GM10847 (cell line): Measurements from ENCODE around the gene SPRYD3.

ENCODE experiments used
- POLR2A ChIP-seq: IDR thresholded peaks from 2 replicates; pipeline ENCODE4 v1.6.1; 2011; ENCODE audit not compliant: insufficient read length; ENCODE audit errors: extremely low read depth

Gene SPRYD3

DNA sequence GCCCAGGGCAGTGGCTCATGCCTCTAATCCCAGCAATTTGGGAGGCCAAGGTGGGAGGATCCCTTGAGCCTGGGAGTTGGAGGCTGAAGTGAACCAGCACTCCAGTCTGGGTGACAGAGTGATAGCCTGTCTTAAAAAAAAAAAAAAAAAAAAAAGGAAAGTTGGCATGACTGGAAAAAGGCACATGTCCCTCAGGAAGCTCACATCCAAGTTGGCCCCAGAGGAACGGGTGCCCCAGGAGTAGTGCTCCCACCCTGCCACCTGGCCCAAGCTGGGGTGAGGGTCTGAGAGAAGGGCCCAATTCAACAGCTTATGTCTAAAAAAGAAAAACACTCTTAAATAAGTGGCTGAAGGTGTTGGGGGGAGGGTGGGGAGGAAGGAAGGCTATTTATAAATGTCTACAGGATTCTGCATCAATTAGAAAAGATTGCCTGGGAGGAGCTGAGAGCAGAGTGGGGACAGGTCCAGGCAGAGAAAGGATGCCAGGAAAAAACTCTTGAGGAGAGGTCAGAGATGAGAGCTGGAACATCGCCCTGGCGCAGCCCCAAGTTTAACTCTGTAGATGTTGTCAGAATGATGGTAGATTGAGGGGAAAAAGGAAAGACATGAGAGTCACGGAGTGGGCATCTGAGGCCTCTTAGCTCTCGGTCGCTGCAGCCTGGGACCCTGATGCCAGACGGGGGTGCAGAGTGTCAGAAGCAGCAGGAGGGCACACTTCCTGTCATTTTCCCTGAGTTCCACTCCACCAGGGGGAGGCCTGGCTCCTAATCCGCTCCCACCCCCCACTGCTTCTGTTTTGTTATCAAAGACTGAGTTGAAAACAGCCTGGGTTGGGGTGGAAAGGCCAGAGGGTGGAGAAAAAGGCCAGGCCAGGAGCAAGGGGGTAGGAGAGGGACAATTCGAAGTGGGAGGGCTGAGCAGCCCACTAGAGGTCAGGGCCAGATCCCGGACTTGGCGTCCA is 7.3 kb downstream of the SPRYD3 start:
- TF ChIP-seq POLR2A = no peak

DNA sequence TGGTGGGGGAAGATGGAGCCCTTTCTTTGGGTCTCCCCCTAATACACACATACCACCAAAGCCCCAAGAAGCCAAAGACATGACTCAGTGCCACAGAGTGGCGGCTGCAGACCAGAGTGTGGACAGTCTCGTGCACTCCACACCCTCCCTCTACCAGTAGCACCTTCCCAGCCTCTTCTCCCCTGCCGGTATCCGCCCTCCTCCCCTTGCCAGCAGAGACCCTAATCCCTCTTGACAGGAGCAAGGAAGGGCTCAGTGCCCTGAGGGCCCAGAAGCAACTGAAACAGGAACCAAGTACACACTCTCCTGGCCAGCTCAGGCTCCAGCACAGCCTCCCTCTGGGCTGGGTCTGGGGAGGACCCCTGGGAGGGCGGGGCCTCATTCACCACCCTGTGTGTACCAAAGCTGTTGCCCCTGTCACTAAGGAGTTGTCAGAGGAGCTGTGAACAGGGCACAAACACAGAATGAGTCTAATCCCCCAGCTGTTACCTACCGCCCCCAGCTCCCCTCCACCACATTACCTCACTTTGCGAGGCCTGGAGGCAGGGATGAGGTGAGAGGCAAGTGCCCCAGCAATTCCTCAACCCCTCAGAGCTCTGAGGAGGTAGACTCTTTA is 8.2 kb downstream of the SPRYD3 start:
- no peak for TF ChIP-seq POLR2A

DNA sequence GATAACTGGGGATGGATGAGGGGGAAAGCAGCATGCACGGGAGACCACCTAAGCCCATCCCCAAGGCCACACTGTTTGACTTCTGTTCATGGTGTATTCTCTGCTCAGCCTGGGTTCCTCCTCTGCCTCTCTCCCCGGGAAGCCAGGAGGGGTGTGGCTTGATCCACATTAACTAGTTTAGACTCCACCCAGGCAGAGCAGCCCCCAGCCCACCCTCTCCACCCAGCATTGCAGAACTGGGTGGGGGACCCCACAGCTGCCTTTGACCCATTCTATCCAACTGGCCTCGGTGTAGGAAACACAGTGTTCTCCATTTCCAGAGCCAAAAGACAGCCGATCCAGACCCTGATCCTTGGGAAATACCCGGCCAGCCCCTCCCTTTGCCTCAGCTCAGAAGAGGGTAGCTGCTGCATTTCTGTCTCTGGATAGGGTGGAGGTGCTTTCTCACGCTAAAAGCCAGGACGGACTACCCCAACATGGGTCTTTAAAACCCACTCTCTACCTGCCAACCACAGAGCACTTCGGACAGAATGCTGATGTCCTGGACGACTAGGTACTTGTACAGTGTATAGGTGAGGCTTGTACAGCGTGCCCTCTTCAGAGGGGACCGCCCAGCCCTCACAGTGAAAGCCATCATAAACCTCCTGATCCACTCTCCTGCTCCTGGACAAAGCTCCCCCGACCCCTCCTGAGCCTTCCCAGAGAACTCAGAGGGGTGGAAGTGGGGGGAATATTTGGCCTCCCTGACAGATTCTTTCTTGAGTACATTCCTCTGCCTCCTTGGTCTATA is 9.4 kb downstream of the SPRYD3 start:
- no peak for TF ChIP-seq POLR2A

DNA sequence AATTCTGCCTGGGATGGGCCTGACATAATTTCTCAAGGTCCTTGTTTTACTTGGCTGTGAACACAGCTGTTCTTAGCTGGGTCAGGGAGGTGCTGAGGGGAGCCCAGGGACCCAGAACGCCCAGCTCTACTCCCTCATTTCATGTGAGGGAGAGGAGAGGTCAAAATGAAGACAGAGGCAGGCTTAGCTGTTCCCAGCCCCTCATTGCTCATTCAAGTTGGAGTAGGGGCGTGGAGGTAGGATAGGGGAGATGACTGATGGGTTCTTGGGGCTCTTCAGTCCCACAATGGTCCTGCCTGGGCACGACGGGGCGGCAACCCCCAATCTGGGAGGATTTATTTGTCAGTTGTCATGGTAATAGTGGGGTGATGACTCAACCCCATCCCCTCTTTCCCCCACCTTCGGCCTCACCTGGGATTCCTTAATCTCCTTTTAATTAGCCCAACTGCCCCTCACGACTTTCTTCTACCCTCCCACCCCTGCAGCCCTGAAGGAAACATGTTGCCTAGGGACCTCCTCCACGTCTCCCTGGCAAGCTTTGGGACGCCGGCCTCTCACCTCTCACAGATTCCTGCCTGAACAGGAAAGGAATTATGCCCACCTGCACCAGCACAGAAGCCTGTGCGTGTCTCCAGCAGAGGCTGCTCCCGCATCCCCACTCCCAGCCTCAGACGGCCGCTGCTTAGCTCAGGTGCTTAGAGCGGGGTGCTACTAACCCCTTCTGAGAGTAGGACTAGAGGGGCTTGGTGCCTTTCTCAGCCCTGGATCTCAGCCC is 10.2 kb downstream of the SPRYD3 start:
- no peak for TF ChIP-seq POLR2A

DNA sequence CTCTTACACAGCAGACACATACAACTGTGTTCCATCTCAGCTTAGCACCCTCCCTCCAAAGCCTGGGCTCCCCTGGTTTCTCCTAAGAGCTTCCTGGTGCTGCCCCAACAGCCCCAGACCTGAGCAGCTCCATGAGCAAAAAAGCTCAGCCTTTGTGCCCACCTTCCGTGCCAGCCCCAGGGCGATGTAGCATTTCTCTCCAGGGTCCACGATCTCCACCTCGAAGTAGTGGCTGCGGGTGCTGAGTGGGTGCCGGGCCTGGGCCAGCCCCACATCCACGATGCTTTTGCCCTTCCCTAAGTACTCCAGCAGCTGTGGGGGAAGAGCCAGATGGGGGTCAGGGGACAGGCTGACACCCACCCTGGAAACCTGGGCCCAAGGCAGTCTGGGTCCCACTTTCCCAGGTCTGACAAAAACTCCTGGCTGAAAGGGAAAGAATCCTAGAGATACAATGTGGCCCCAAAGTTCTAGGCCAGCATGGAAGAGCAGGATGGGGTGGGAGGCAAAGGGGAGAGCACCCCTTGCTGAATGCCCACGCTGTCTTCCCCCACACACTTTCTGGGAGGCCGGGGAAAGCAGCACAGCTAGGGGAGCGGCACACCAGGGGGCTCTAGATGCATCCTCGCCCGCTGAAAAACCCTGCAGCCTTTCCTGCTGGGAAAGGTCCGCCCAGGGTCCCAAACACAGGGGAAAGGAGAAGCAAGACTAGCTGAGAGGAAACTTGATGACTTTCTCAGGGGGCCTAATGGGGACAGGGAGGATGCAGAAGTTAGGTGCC is 11.0 kb downstream of the SPRYD3 start:
- TF ChIP-seq POLR2A = no peak

DNA sequence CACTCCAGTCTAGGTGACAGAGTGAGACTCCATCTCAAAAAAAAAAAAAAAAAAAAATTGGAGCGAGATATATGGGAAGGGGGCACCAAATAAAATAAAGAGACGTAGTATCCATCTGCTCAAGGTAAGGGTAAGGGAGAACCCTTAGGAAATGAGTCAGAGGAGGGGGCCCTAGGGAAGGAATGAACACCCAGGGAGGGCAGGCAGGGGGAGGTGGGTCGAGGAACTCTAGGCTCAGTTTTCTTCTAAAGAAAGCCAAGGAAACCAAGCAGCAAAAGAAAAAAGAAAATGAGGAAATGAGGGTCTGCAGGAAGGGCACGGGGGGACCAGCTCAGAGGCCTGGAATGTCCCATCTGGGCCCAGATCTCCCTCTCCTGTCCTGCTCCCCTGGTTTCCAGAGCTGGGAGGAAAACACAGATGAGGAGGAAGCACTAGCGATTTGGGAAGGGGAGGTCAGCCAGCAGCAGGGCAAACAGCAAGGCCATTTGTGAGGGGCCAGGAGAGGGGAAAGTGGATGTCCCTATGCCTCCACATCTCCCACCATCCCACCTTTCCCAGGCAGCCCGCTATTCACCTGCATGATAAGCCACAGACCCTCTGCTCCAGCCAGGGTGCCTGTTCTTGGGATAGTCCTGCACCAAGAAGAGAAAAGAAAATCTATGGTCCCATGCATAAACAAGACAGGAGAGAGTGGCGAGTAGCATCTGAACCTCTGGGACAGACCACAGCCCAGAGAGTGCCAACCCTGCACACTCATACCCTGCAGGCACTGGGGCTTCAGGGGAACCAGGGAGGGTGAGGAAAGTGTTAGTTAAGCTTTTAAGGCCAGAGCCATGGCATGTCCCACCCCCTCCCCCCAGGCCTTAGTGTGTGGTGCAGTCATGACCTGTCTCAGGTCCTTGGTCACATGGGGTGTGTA is 11.9 kb downstream of the SPRYD3 start:
- TF ChIP-seq POLR2A = no peak

DNA sequence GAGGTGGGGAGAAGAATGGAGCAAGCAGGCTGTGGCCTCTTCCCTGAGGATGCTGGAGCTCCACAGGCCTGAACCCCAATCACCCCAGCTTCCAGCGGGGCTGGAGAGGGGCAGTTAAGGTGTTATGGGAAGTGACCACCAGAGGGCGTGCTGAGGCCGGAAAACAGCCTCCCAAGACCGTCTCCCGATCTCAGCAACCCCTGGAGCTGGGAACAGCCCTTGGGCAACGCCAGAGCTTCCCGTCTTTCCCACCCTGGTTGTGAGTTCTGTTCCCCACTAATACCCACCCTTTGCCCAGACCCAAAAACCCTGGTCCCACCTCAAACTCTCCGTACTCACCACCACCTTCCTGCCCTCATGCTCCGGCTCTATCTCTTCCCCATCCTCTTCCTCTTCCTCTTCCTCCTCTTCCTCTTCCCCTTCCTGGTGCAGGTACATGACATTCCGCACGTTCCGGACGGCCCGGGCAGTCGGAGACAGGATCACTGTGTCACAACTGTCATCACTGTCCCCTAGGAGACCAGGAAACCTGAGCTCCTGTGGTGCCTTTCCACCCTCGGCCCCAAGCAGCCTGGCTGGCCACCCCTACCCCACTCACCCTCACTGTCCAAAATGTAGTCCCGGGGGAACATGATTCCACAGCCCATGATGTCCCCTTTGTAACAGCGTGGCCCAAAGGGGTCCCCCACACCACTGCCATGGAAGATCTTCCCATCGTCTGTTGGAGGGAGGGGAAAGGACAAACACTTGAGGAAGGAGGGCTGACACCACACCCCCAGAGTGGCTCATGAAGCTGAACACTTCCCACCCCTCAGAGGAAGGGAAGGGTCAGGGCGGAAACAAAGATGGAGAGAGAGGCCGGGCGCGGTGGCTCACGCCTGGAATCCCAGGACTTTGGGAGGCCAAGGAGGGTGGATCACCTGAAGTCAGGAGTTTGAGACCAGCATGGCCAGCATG is 12.9 kb downstream of the SPRYD3 start:
- TF ChIP-seq POLR2A = no peak

DNA sequence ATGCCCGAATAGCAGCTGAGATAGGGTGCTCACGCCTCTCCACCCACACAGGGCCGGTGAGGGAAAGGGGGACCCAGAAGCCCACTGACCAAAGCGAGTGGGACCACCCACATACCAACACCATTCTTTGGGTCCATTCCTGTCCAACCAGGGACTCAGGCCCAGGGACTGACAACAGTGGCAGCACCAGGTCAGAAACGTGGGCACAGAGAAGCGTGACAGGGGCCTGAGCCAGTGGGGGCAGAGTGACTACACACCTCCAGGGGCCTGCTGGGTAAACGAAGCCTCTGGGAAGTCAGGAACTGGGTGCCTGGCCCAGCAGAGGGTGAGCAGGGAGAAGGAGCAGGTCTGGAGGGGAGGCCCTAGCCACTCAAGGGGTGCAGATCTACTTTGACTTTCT is 13.7 kb downstream of the SPRYD3 start:
- no peak for TF ChIP-seq POLR2A

DNA sequence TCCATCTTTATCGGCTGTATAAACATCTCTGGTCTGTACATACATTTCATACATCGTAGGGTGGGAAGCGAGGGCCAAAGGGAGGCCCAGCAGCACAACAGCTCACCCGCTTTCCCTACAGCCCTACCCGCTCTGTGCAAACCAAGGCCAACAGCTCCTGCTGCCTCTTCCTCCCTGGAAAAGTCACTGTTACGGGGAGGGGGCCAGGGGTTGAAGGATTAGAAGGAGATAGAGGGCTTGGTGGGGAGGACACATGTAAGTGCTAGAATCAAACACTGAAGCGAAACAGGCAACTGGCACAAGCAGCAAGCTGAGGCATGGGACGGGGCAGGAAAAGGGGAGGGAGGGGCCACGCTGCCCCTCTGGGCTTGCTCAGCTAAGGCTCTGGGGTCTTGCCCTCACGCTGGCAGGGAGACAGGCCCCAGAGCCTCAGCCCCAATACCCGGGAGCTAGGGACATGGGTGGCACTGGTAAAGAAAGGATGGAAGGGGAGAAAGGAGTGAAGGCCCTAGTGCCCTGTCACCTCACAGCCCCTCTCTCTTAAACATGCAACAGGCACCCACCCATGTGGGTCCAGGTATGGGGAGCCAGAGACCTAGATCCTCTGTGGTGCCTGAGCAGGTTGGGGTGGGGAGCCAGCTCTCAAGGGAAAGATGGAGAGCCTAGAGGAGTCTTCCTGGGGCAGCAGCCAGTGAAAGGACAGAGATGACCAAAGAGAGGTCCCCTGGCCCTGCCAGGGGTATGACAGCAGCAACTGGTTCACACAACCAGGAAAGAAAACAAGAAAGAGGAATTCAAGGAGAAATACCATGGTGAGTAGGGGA is 14.4 kb downstream of the SPRYD3 start:
- TF ChIP-seq POLR2A = no peak

DNA sequence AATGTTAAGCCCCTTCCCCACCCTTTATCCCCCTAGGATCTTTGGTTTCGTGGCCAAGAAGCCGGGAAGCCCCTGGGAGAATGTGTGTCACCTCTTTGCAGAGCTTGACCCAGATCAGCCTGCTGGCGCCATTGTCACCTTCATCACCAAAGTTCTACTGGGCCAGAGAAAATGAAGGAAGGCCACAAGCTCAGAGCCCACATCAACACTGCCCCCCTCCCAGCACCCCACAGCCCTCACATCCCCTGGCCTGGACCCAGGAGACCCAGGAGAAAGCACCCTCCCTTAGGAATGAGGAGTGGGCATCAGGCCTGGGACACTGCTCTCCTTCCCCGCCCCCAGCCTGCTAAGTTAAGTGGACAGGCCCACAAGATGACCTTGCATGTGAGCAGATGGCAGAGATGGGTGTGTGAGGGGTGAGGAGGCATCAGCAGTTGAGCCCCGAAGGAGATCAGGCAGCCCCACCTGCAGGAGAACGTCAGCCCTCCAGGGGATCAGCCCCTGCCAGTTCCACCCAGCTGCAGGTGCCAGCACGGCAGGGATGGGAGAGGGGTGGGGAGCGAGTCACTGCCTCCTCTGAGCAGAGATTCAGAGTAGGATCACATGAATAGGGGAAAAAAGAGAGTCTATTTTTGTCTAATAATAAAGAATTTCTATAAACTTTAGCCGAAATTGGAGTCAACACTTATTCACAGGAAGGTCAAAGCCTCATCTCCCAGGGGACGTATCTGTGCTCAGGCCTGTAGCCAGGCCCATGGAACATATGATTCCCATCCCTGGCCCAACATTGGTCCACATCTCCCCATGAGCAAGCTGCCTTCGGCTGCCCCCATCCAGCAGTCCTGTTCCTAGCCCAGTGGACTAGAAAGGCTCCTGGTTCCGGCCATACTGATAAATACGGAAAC is 15.2 kb downstream of the SPRYD3 start:
- no peak for TF ChIP-seq POLR2A
